HL-60/S4 treated with phorbol 12-myristate 13-acetate at 8.2 ng/mL for 4 days and 3 days (cell line): Measurements from ENCODE around the gene SCARB2.
"Not testable (repeated sequence)": the region's sequence is repeated elsewhere in the genome, so short reads cannot be mapped to it uniquely, and the experiment has no call there.

Experiments
- in situ Hi-C: fragments of 300-500 bp; cut with MboI; formaldehyde crosslinking; loops from 2 replicates; pipeline ENCODE4 v1.15.0; 2022; ENCODE audit warnings: low sequenced_read_pairs

The SCARB2 gene, protein sequence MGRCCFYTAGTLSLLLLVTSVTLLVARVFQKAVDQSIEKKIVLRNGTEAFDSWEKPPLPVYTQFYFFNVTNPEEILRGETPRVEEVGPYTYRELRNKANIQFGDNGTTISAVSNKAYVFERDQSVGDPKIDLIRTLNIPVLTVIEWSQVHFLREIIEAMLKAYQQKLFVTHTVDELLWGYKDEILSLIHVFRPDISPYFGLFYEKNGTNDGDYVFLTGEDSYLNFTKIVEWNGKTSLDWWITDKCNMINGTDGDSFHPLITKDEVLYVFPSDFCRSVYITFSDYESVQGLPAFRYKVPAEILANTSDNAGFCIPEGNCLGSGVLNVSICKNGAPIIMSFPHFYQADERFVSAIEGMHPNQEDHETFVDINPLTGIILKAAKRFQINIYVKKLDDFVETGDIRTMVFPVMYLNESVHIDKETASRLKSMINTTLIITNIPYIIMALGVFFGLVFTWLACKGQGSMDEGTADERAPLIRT

DNA sequence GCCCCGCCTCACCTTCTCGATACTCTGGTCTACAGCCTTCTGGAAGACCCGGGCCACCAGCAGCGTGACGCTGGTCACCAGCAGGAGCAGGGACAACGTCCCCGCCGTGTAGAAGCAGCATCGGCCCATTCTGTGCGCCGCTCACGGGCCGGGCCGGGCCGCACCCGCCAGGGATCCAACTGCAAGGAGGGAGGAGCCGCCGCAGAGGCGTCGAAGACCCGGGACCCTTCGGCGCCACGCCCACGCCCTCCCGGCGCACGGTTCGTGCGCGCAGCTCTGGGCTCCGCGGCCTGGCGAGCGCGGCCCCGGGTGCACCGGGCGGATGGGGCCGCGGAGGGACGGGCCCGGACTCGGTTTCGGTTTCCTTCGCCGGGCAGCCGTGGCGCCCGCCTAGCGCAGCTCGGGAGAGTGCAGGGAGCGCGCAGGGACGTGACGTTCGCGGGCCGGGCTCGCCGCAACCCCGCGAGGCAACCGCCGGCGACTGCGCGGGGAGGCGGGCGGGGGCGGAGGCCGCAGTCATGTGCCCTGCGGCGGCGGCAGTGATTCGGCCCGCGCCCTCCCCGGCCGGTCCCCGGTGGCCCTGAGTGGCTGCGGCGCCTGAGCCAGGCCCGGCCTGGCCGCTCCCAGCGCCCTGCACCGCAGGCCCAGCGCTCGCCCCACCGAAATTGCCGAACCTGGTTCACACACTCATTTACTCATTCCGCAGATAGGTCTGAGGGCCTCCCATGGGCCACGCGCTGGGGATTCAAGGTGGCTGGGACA lies at the start of gene SCARB2:
Gene SCARB2, minus strand, starts transcription at position 410 of the 762 bp plus-strand sequence. Its CDS starts 281 bp downstream, at position 129.
- in situ Hi-C loops: loop anchor here (10.0 kb wide), 1 partner anchor 81 kb away; no protein-coding TSS in a partner anchor

DNA sequence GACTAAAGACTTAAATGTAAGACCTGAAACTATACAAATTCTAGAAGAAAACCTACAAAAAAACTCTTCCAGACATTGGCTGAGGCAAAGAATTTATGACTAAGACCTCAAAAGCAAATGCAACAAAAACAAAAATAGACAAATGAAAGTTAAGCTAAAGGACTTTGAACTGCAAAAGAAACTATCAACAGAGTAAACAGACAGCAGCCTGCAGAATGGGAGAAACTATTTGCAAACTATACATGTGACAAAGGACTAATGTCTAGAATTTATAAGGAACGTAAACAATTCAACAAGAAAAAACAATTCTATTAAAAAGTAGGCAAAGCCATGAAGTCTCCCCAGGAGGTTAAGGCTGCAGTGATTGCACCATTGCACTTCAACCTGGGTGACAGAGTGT lies 46.9 kb upstream of the SCARB2 start:
- in situ Hi-C loops: no loop called here

DNA sequence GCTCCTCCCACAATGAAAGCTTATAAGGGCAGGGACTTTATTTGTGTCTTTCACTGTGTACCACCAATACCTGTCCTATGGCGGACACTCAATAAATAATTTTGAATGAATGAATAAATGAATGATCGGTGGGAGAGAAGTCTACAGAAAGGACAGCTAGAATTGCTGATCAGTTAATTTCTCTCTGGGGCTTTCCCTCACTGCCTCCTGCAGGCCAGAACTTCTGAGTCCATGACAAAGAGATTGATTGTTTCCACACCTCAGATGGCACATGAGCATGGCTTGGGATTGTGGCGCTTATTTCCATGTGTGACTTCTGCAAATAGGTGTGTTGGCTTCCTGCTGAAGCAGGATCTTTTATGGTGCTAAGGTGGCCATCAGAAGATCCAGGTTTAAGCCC lies 44.2 kb upstream of the SCARB2 start:
- in situ Hi-C loops: no loop called here

DNA sequence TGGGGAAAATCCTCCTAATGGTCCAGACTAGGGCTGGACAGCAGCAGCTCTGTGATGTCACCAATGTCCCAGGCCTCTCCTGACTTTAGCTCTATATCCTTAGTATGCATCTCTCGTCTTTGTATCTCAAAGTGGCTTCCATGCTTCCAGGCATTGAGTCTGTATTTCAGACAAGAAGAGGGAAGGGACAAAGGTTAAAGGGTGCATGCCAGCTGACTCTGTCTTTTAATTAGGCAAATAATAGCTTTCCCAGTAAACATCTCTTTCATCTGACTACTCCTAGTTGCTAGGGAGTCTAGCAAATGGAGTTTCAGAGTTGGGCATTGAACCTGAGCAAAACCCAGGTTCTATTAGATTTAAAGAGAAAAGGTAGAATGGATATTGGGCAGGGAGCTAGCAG lies 43.3 kb upstream of the SCARB2 start:
- in situ Hi-C loops: no loop called here

DNA sequence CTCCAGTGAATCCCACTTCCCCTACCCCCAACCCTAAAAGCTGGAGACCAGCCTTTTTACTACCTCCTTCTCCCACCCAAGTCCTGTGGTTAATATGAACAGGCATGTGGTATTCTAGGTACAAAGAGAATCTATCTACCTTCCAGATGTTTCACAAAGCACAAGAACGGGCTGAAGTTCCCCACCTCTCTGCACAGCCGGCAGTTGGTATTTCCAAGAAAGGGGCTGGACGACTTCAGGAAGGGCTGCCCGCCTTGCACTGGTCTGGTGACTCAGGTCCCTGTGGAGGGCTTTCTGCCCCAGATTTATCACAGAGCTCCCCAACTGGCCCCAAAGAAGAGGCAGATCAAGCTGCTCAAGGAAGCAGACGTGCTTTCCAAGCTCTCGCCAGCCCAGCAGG lies 42.4 kb upstream of the SCARB2 start:
- in situ Hi-C loops: no loop called here

DNA sequence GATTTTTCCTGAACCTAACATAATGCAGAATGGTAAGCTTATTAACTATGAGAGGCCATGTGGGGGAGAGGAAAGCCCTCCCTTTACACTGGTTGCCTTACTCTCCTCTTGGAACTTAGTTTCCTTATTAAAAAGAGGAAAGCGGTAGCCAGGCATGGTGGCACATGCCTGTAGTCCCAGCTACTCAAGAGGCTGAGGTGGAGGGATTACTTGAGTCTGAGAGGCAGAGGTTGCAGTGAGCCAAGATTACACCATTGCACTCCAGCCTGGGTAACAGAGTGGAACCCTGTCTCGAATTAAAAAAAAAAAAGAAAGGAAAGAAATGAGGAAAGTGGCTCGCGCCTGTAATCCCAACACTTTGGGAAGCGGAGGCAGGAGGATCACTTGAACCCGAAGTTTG lies 39.9 kb upstream of the SCARB2 start:
- in situ Hi-C loops: no loop called here

DNA sequence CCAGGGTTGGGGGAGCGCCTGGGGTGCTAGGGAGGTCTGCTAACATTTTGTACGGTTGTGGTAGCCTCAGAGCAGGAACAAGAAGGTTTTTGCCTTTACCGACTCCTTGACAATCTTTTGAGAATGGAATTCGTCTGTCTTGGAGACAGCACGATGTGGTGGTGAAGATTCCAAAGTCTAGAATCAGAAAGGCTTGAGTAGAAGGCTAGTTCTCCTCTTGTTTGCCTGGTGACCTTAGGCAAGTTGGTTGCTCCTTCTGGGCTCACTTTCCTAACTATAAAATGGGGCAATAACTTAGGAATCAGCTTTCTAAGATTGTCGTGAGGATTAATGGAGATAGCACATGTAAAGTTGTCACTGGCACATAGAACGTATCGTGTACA lies 38.6 kb upstream of the SCARB2 start:
- in situ Hi-C loops: no loop called here

DNA sequence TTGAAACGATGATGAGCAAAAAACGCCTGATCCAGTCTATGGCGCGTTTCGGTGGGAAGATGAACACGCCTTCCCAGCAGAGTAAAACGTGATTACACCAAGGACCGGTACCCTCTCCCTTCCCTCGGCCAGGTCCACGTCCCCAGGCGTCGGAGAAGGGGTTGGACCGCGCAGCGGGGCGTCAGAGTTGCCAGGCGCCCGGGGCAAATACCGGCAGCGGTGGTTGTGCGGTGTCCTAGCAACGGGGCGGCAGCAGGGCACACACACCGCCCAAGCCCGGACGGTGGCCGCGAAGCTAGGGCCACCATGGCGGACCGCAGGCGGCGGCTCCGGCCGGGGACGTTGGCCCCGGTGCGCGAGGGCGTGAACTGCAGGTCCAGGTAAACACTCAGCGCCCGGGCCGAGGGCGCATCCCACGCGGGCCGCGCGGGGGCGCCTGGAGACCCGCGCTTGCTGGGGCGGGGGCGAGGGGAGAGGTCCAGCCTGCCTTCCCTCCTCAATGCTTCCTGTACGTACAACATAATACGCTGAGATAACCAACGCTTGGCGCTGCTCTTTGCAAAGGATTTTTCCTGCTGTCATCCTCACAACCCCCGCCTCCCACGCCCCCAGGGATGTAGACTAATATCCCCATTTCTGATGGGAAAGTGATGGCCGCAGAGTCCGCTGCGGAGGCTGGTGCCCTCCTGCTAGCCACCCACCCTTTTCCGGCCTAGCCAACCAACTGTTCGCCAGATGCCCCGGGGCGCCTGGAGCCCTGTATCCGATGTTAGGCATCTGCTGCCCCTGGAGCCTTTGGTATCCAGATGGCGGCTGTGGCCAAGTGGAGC lies 38.0 kb upstream of the SCARB2 start, which contains the start of gene FAM47E:
Gene FAM47E, plus strand, starts transcription at position 281 of the 830 bp plus-strand sequence. Its CDS starts 26 bp downstream, at position 307.
- in situ Hi-C loops: no loop called here

DNA sequence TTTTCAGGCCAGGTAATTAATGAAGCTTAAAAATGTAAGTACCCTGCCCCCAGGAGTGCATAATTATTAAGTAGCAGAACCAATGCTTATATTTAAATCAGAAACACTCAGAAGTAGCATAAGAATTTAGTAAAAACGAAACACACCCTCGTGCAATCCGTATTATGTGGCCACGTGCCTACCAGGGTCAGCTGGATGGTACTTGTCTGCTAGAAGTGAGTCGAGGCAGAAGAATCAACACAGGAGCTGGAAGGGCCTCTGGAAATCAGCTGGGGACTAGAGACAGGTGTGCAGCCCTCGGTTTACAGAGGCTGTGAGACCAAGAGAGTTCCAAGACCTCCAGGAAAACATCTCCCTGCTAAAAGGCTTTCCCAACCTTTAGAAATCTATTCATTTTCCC lies 37.3 kb upstream of the SCARB2 start:
- in situ Hi-C loops: no loop called here

DNA sequence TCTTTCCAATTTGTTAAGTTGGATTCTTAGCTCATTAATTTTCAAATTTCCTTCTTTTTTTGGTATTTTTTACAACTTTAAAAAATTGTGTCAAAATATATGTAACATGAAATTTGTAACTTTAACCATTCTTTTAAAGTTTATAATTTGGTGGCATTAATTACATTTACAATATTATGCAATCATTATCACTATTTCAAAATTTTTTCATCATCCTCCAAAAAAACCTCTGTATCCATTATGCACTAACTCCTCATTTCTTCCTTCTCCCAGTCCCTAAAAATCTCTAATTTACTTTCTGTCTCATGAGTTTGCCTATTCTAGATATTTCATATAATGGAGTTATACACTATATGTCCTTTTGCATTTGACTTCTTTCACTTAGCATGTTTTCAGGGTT lies 33.2 kb upstream of the SCARB2 start:
- in situ Hi-C loops: no loop called here

DNA sequence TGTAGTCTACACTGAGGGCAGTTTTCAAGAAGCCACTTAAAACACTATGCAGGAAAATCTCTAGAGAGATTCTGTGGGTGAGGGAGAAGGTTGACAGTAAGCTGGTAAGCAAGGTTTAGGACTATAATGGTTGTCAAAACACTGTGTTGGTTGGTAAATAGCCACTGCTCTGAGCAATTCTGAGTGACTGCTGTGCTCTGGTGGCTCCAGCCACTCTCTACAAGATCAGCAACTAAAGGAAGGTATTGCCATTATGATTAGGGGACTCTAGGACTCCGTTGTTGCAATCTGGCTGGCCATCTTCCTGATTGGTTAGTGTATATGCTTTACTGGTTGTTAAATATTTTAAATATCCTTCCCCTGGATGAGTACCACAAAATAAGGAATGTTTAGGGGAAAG lies 32.4 kb upstream of the SCARB2 start:
- in situ Hi-C loops: no loop called here

DNA sequence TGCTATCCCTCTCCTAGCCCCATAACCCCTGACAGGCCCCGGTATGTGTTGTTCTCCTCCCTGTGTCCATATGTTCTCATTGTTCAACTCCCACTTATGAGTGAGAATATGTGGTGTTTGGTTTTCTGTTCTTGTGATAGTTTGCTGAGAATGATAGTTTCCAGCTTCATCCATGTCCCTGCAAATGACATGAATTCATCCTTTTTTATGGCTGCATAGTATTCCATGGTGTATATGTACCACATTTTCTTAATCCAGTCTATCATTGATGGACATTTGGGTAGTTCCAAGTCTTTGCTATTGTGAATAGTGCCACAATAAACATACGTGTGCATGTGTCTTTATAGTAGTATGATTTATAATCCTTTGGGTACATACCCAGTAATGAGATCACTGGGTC lies 30.3 kb upstream of the SCARB2 start:
- in situ Hi-C loops: not testable (repeated sequence)

DNA sequence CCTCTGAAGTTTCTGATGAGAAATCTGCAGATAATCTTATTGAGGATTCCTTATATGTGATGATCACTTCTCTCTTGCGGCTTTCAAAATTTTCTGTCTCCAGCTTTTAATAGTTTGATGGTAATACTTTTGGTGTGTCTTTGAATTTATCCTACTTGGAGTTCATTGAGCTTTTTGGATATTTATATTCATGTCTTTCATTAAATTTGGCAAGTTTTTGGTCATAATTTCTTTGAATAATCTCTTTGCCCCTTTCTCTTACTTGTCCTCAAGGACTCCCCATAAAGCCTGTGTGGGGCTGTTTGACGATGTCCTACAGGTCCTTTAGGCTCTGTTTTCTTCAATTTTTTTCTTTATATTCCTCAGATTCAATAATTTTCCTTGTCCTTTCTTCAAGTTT lies 26.6 kb upstream of the SCARB2 start:
- in situ Hi-C loops: no loop called here

DNA sequence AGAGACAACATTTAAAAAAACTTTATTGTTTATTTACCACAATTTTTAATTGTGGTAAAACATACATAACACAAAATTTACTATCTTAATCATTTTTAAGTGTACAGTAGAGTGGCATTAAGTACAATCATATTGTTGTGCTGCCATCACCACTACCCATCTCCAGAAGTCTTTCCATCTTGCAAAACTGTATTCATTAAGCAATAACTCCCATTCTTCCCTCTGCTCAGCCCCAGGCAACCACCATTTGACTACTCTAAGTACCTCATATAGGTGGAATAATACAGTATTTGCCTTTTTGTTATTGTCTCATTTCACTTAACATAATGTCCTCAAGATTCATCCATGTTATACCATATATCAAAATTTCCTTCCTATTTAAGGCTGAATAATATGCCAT lies 25.1 kb upstream of the SCARB2 start:
- in situ Hi-C loops: no loop called here

DNA sequence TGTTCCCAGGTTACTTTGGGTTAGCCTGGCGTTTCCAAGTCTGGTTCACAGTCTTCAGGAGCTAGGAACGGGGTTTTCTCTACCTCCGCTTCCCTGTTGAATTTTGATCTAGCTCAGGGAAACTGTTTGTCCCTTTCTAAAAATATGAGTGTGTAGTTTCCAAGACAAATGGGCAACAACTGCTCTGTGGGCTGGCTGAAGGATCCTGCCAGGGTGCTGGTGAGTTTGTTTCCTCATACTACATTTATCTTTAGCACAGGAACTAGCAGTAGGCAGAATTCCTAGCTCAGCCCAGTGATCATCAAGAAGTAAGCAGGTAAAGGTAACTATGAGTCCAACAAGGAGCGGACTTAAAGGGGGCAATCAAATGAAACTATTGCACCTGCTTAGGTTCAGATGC lies 24.6 kb upstream of the SCARB2 start:
- in situ Hi-C loops: no loop called here

DNA sequence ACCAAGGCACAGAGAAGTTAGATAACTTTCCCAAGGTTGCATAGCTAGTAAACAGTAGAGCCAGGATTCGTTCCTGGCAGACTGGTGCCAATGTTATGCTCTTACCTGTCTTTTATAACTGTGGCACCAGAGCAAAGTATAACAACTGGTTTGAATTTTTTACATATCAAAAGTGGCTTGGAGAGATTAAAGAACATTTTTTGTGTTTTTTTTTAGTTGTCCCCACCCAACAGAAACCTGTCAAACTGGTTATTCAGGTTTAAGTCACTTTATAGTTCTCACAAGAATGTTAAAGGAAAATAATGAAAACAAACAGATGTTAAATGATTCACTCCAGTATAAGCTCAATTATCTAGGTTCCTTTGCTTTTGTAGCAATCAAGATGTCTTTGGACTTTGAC lies 22.3 kb upstream of the SCARB2 start:
- in situ Hi-C loops: no loop called here

DNA sequence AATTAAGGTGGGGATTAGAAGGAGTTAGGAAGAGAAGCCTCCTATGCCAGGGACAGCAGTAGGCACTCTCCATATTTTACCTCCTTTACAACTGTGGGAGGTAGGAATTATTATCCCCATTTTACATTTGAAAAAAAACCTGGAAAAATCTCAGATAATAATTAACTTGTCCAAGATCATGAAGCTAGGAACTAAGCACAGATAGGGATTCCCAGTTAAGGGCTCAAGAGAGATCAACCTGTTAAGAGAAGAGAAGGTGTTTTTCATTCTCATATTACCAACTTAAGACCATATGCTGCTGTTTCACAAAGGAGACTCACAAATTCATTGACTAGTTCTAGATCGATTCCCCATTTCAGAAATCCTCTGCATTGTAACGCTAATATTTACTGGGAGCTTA lies 21.8 kb upstream of the SCARB2 start:
- in situ Hi-C loops: no loop called here

DNA sequence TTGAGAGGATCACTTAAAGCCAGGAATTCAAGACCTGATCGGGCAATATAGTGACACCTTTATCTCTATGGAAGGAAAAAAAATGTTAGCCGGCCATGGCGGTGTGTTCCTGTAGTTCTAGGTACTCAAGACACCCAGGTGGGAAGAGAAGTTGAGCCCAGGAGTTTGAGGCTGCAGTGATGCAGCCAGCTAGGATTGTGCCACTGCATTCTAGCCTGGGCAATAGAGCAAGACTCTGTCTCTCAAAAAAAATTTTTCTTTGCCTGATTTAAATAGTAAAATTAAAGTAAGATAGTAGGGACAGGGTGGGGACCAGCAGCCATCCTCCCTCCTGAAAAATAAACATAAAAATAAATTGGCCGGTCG lies 21.0 kb upstream of the SCARB2 start:
- in situ Hi-C loops: no loop called here

DNA sequence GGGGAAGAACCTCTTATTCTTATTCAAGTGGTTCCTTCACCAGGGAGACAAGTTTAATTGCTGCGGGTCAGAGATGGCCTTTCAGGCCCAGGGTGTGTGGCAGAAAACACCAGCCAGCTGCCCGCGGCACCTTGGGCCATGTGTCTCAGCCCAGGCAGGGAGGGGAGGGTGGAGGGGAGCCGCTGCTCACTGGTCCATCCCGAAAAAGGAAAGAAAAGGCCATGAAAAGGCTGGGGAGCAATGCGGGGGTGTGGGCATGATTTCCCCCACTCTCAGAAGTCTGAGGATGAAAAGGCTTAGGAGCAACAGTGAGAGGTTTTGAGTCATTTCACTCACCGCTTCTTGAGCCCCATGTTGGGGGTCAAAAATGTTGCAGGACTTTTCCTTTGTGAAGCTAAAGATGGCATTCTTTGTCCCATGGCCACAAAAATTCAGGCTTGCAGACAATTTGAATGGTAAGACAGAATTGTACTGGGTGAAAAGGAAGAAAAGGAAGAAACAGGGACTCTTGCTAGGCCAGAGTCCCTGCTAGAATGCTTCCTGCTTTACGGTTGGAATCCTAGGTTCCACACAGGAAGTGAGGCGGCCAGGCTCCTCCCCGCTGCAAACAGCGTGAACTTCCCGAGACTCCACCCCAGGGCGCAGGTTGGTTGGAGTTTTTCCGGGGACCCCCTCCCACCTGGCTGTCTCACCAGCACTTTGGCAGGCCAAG lies 20.5 kb upstream of the SCARB2 start:
- in situ Hi-C loops: no loop called here

DNA sequence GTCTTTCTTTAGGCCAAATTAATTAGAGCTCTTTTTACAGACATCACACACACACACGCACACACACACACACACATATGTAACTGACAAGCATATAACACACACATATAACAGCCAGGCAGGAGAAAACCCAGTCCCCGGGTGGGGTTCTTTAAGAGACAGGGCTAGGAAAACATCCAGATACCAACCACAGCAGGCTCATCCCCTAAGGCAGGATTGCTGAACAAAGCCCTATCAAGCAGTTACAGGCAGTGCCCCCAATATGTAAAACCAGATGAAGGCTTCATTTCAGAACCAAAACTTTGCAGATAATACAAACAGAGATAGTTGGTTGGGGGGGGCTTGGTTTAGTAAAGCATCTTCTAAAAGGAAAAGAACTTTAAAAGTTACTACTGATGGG lies 19.9 kb upstream of the SCARB2 start:
- in situ Hi-C loops: no loop called here

DNA sequence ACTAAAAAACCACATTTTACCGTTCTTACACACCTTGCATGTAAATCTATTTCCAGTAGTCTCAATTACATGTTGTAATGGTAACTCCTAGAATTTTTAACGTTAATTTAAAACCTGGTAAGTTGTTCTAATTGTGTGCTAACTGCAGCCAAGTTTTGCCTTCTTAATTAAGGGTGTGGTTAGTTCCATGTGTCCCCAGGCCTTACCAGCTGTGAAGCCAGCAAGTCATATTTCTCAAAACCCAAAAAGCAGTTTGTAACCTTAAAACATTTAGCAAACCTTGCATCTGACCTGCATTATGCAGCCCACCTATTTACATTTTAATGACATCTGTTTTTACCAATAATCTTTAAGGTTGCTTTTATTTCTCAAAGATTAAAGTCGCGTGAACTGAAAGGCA lies 19.5 kb upstream of the SCARB2 start:
- in situ Hi-C loops: no loop called here
